Parathyroid adenoma (tissue), 2 donors: Measurements from ENCODE around the gene VSIG10.

ENCODE experiments used
- H2AFZ ChIP-seq: fragments of 300-600 bp; sonication (generic); one replicate; pipeline ENCODE4 v1.7.0; 2017; ENCODE audit warnings: antibody characterized with exemption, mild to moderate bottlenecking
- H3K27ac ChIP-seq: fragments of 300-600 bp; sonication (generic); one replicate; pipeline ENCODE4 v1.7.0; 2017
- H3K27me3 ChIP-seq: fragments of 300-600 bp; sonication (generic); one replicate; pipeline ENCODE4 v1.7.0; 2017; ENCODE audit warnings: low read length; ENCODE audit not compliant: control insufficient read depth, insufficient read depth
- H3K36me3 ChIP-seq: fragments of 300-600 bp; sonication (generic); one replicate; pipeline ENCODE4 v1.7.0; 2017; ENCODE audit warnings: low read length; ENCODE audit not compliant: control insufficient read depth, insufficient read depth
- H3K4me1 ChIP-seq: fragments of 300-600 bp; sonication (generic); one replicate; pipeline ENCODE4 v1.7.0; 2017; ENCODE audit warnings: control low read depth
- H3K4me2 ChIP-seq: fragments of 300-600 bp; sonication (generic); one replicate; pipeline ENCODE4 v1.7.0; 2017; ENCODE audit warnings: low read length
- H3K4me3 ChIP-seq: fragments of 300-600 bp; sonication (generic); one replicate; pipeline ENCODE4 v1.7.0; 2017; ENCODE audit warnings: low read depth, low read length
- H3K79me2 ChIP-seq: fragments of 300-600 bp; sonication (generic); one replicate; pipeline ENCODE4 v1.7.0; 2017; ENCODE audit warnings: control low read depth
- H3K9ac ChIP-seq: fragments of 300-600 bp; sonication (generic); one replicate; pipeline ENCODE4 v1.7.0; 2017; ENCODE audit warnings: mild to moderate bottlenecking
- H3K9me3 ChIP-seq: fragments of 300-600 bp; sonication (generic); one replicate; pipeline ENCODE4 v1.7.0; 2017; ENCODE audit warnings: low read length; ENCODE audit not compliant: control insufficient read depth
- TF ChIP-seq, protein P1 (sequence below): fragments of 300-600 bp; sonication (generic); IDR thresholded peaks from one replicate; pipeline ENCODE4 v1.7.0; 2017; ENCODE audit warnings: antibody characterized with exemption, mild to moderate bottlenecking
- donor health status: primary hyperparathyroidism.

VSIG10 gene

DNA sequence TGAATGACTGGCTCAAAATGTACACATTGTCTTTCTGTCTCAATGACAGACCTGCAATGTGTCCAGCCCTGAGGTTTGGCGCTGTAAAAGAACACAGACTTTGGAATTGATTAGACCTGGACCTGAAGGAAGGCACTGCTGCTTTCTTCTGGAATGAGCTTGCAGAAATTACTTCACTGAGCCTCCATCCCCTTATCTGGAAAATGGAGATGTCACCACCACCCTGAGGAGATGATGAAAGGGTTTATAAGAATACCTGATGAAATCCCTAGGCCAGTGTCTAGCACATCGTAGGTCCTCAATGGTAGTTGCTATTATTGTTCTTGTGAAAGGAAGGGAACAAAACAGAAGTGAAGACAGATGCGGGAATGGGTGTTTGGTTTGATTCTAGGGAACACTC, 33.2 kb downstream of the VSIG10 start:
- Histone ChIP-seq H3K79me2 (no peaks in the 10 kb centered on the region), H3K36me3 (no peaks in the 10 kb centered on the region), H3K27me3 (no peaks in the 10 kb centered on the region), H3K27ac (no peak overlapping the region), H3K9ac (no peak overlapping the region), H3K4me2 (no peak overlapping the region), H2AFZ (no peak overlapping the region), H3K4me1 (no peaks in the 10 kb centered on the region), H3K4me3 (no peak overlapping the region), H3K9me3 (no peaks in the 10 kb centered on the region)
- TF ChIP-seq, protein P1, sequence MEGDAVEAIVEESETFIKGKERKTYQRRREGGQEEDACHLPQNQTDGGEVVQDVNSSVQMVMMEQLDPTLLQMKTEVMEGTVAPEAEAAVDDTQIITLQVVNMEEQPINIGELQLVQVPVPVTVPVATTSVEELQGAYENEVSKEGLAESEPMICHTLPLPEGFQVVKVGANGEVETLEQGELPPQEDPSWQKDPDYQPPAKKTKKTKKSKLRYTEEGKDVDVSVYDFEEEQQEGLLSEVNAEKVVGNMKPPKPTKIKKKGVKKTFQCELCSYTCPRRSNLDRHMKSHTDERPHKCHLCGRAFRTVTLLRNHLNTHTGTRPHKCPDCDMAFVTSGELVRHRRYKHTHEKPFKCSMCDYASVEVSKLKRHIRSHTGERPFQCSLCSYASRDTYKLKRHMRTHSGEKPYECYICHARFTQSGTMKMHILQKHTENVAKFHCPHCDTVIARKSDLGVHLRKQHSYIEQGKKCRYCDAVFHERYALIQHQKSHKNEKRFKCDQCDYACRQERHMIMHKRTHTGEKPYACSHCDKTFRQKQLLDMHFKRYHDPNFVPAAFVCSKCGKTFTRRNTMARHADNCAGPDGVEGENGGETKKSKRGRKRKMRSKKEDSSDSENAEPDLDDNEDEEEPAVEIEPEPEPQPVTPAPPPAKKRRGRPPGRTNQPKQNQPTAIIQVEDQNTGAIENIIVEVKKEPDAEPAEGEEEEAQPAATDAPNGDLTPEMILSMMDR = no peak

GRCh38 chr12:118068445-118068844, 35.4 kb downstream of the VSIG10 start:
- no peak overlapping the region for H3K9ac ChIP-seq
- no peaks in the 10 kb centered on the region for H3K4me1 ChIP-seq
- TF ChIP-seq, protein P1 = no peak
- no peak overlapping the region for H2AFZ ChIP-seq
- H3K36me3 ChIP-seq = no peaks in the 10 kb centered on the region
- H3K4me2 ChIP-seq = no peak overlapping the region
- H3K27ac ChIP-seq = no peak overlapping the region
- H3K4me3 ChIP-seq = no peak overlapping the region
- H3K27me3 ChIP-seq = no peaks in the 10 kb centered on the region
- no peaks in the 10 kb centered on the region for H3K9me3 ChIP-seq
- no peaks in the 10 kb centered on the region for H3K79me2 ChIP-seq

DNA sequence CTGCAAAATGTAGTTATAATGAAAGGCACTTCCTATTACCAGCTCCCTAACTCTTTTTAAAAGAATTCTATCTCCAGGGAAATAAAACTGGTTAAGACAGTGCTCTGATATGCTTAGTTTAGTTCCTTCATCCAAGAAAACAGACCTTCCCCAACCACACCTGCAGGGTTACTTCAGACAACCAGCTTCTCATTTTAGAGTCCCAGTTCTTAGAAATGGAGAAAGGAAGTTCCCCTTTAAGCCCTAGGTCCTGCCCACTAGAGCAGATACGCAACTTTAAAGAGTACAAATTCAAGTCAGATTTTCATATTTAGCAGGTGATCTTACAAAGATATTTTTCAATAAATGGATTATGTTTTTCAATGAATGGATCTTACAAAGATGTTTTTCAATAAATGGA, 38.4 kb downstream of the VSIG10 start:
- no peak overlapping the region for H3K4me2 ChIP-seq
- TF ChIP-seq, protein P1 = no peak
- no peaks in the 10 kb centered on the region for H3K4me1 ChIP-seq
- no peaks in the 10 kb centered on the region for H3K36me3 ChIP-seq
- no peaks in the 10 kb centered on the region for H3K27me3 ChIP-seq
- H3K79me2 ChIP-seq = no peaks in the 10 kb centered on the region
- no peak overlapping the region for H3K9ac ChIP-seq
- no peak overlapping the region for H2AFZ ChIP-seq
- H3K9me3 ChIP-seq = no peaks in the 10 kb centered on the region
- H3K27ac ChIP-seq = no peak overlapping the region
- no peak overlapping the region for H3K4me3 ChIP-seq

DNA sequence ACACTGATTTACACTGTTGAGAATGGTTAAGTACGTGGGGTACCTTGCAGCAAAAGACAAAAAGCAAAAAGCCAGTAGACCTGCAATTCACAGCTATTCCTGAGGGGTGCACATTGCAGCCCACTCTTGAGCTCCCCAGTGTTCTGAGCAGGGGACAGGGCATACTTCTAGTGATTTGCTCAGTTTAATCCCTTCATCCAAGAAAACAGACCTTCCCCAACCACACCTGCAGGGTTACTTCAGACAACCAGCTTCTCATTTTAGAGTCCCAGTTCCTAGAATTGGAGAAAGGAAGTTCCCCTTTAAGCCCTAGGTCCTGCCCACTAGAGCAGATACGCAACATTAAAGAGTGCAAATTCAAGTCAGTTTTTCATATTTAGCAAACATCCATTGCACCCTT, 39.2 kb downstream of the VSIG10 start:
- no peak overlapping the region for H3K27ac ChIP-seq
- TF ChIP-seq, protein P1 = no peak

DNA sequence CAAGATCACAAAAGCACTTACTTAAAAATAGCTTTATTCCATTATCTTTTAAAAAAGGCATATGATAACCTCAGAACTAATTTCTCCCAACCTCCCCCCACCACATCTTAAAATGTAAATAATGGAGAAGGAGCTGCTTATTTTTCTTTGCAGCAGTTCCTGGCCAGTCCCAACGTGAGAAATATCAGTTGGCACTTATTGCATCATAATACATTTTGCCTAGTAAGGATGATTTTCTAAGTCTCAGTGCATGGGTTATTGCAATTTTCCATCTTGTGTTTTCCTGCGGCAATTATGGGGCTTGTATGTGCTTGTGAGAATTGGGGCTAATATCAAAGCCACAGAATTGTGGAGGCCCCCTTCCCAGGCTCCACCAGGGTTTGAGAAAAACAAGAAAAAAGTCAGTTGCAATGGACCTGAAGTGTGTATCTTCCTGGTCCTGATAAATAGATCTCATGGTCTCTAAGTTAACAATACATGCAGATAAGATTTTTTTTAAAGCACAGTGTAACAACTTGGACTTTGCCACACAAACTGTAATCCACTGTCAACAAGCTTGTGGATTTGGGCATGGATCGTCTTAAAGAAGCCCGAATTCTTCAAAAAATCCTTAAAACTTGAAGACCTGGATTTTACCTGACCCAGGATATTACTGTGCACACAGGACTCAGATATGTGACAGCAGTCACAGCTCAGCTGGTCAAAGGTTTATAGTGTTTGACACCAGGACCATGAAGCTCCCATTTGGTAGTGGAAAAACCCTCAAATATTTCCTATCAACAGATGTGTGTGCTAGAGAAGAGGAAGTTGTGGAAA, 40.0 kb downstream of the VSIG10 start:
- TF ChIP-seq, protein P1 = no peak
- H3K4me1 ChIP-seq = peaks cover 6% of the 10 kb centered on the region
- H3K9ac ChIP-seq = no peak overlapping the region
- no peaks in the 10 kb centered on the region for H3K9me3 ChIP-seq
- no peak overlapping the region for H3K4me3 ChIP-seq
- no peak overlapping the region for H3K4me2 ChIP-seq
- no peak overlapping the region for H3K27ac ChIP-seq
- no peaks in the 10 kb centered on the region for H3K36me3 ChIP-seq
- H3K79me2 ChIP-seq = no peaks in the 10 kb centered on the region
- H3K27me3 ChIP-seq = no peaks in the 10 kb centered on the region
- no peak overlapping the region for H2AFZ ChIP-seq

More for the DNA sequence above, 39.2 kb downstream of the VSIG10 start:
- H3K9ac ChIP-seq = no peak overlapping the region
- no peak overlapping the region for H3K4me2 ChIP-seq
- peaks cover 5% of the 10 kb centered on the region for H3K4me1 ChIP-seq
- no peak overlapping the region for H3K4me3 ChIP-seq
- no peak overlapping the region for H2AFZ ChIP-seq
- H3K79me2 ChIP-seq = no peaks in the 10 kb centered on the region
- H3K27me3 ChIP-seq = no peaks in the 10 kb centered on the region
- H3K36me3 ChIP-seq = no peaks in the 10 kb centered on the region
- H3K9me3 ChIP-seq = no peaks in the 10 kb centered on the region
